H9 (cell line): ENCODE measurements around the gene OOSP3. TPM values are rescaled to one million over a fixed set of nuclear protein-coding genes. Genes with fewer than 3 reads are reported as not detected.
A peak's percentile ranks its signal among the peaks of the same experiment; 100 is the strongest.

ENCODE experiments used
- DNase-seq: peaks from one replicate; pipeline ENCODE4 v3.0.0-alpha.2; 2017
- H2AFZ ChIP-seq: one replicate; pipeline ENCODE4 v1.6.1; 2013; ENCODE audit warnings: mild to moderate bottlenecking, low read length, control low read depth, moderate library complexity
- H2AK5ac ChIP-seq: 2 replicates; pipeline ENCODE4 v1.6.1; 2013; ENCODE audit warnings: low read length, control low read depth, mixed read lengths; ENCODE audit not compliant: insufficient read length
- H2BK120ac ChIP-seq: one replicate; pipeline ENCODE4 v1.6.1; 2013; ENCODE audit warnings: low read depth, mild to moderate bottlenecking, low read length, control low read depth, inconsistent platforms; ENCODE audit not compliant: poor library complexity, severe bottlenecking
- H2BK12ac ChIP-seq: 2 replicates; pipeline ENCODE4 v1.6.1; 2013; ENCODE audit warnings: low read length, control low read depth, mixed read lengths, low read depth; ENCODE audit not compliant: insufficient read length
- H2BK15ac ChIP-seq: 2 replicates; pipeline ENCODE4 v1.6.1; 2013; ENCODE audit warnings: low read depth, low read length, control low read depth
- H2BK20ac ChIP-seq: one replicate; pipeline ENCODE4 v1.6.1; 2013; ENCODE audit warnings: low read depth, mild to moderate bottlenecking, low read length, control low read depth, inconsistent platforms; ENCODE audit not compliant: poor library complexity, severe bottlenecking
- H2BK5ac ChIP-seq: 2 replicates; pipeline ENCODE4 v1.6.1; 2013; ENCODE audit warnings: low read length, control low read depth, mixed read lengths; ENCODE audit not compliant: insufficient read length
- H3K14ac ChIP-seq: 2 replicates; pipeline ENCODE4 v1.6.1; 2013; ENCODE audit warnings: low read length, control low read depth; ENCODE audit not compliant: insufficient read depth
- H3K18ac ChIP-seq: 2 replicates; pipeline ENCODE4 v1.6.1; 2013; ENCODE audit warnings: low read depth, mild to moderate bottlenecking, mixed read lengths, low read length, control low read depth; ENCODE audit not compliant: insufficient read length
- H3K23ac ChIP-seq: 2 replicates; pipeline ENCODE4 v1.6.1; 2013; ENCODE audit warnings: low read length, control low read depth, mixed read lengths, low read depth; ENCODE audit not compliant: insufficient read length
- H3K23me2 ChIP-seq: 2 replicates; pipeline ENCODE4 v1.6.1; 2013; ENCODE audit warnings: low read depth, mild to moderate bottlenecking, mixed read lengths, low read length, control low read depth; ENCODE audit not compliant: insufficient read length, poor library complexity, severe bottlenecking
- H3K27ac ChIP-seq: 2 replicates; pipeline ENCODE4 v1.5.1; 2013; ENCODE audit warnings: low read length, control low read depth, mixed read lengths, low read depth; ENCODE audit not compliant: insufficient read length
- H3K27me3 ChIP-seq: 2 replicates; pipeline ENCODE4 v1.6.1; 2013; ENCODE audit warnings: low read length, control low read depth, inconsistent platforms; ENCODE audit not compliant: insufficient read depth
- H3K4ac ChIP-seq: 2 replicates; pipeline ENCODE4 v1.6.1; 2013; ENCODE audit warnings: low read depth, mild to moderate bottlenecking, control low read depth, inconsistent platforms, low read length, moderate library complexity
- H3K4me1 ChIP-seq: 2 replicates; pipeline ENCODE4 v1.6.1; 2013; ENCODE audit warnings: low read length, control low read depth, inconsistent platforms; ENCODE audit not compliant: insufficient read depth
- H3K4me2 ChIP-seq: 2 replicates; pipeline ENCODE4 v1.6.1; 2013; ENCODE audit warnings: low read length, control low read depth, mixed read lengths; ENCODE audit not compliant: insufficient read length, insufficient read depth
- H3K56ac ChIP-seq: 2 replicates; pipeline ENCODE4 v1.6.1; 2013; ENCODE audit warnings: low read depth, mild to moderate bottlenecking, mixed read lengths, low read length, control low read depth; ENCODE audit not compliant: insufficient read length
- H3K79me1 ChIP-seq: 2 replicates; pipeline ENCODE4 v1.6.1; 2013; ENCODE audit warnings: low read depth, mild to moderate bottlenecking, moderate library complexity, low read length, control low read depth, inconsistent platforms; ENCODE audit not compliant: insufficient read depth, poor library complexity, severe bottlenecking
- H3K79me2 ChIP-seq: 2 replicates; pipeline ENCODE4 v1.6.1; 2013; ENCODE audit warnings: low read length, control low read depth, inconsistent platforms; ENCODE audit not compliant: insufficient read depth
- H3K9ac ChIP-seq: 2 replicates; pipeline ENCODE4 v1.6.1; 2013; ENCODE audit warnings: low read length, control low read depth, mixed read lengths; ENCODE audit not compliant: insufficient read length; ENCODE audit errors: extremely low read depth
- H3K9me3 ChIP-seq: one replicate; pipeline ENCODE4 v1.6.1; 2013; ENCODE audit warnings: low read depth, low read length, inconsistent platforms; ENCODE audit not compliant: control insufficient read depth
- H3T11ph ChIP-seq: one replicate; pipeline ENCODE4 v1.6.1; 2013; ENCODE audit warnings: mild to moderate bottlenecking, low read length, control low read depth, inconsistent platforms
- H4K20me1 ChIP-seq: one replicate; pipeline ENCODE4 v1.6.1; 2013; ENCODE audit not compliant: control insufficient read depth, insufficient read length, insufficient read depth
- H4K5ac ChIP-seq: 2 replicates; pipeline ENCODE4 v1.6.1; 2013; ENCODE audit warnings: low read depth, mild to moderate bottlenecking, mixed read lengths, low read length, control low read depth; ENCODE audit not compliant: insufficient read length
- H4K8ac ChIP-seq: replicated peaks from 2 replicates; pipeline ENCODE4 v1.6.1; 2013; ENCODE audit warnings: low read length, control low read depth, mixed read lengths, low read depth; ENCODE audit not compliant: insufficient read length
- H4K91ac ChIP-seq: 2 replicates; pipeline ENCODE4 v1.6.1; 2013; ENCODE audit warnings: low read depth, mild to moderate bottlenecking, moderate library complexity, mixed read lengths, low read length, control low read depth; ENCODE audit not compliant: insufficient read length
- H3K27ac Mint-ChIP-seq, 3 experiments: 2 replicates in 2 of 3; 3 replicates in 1 of 3; pipeline ENCODE4 v1.8.0; 2020 to 2021; ENCODE audit warnings: mixed read lengths in 3 of 3, mild to moderate bottlenecking in 1 of 3, moderate library complexity in 1 of 3
- H3K27me3 Mint-ChIP-seq: 2 replicates; pipeline ENCODE4 v1.8.0; 2021; ENCODE audit warnings: low read depth, mild to moderate bottlenecking, moderate library complexity, mixed read lengths
- H3K36me3 Mint-ChIP-seq, 3 experiments: 2 replicates in 2 of 3; 3 replicates in 1 of 3; pipeline ENCODE4 v1.8.0; 2020 to 2021; ENCODE audit warnings: low read depth in 3 of 3, mixed read lengths in 3 of 3; ENCODE audit not compliant: insufficient read depth in 1 of 3
- H3K4me1 Mint-ChIP-seq, 2 experiments: 2 replicates each; pipeline ENCODE4 v1.8.0; 2020; ENCODE audit warnings: mixed read lengths in 2 of 2
- H3K4me3 Mint-ChIP-seq, 2 experiments: 2 replicates in 1 of 2; 3 replicates in 1 of 2; pipeline ENCODE4 v1.8.0; 2020 to 2021; ENCODE audit warnings: mild to moderate bottlenecking in 2 of 2, mixed read lengths in 2 of 2, moderate library complexity in 1 of 2
- H3K9me3 Mint-ChIP-seq, 2 experiments: 2 replicates in 1 of 2; 3 replicates in 1 of 2; pipeline ENCODE4 v1.8.0; 2020; ENCODE audit warnings: mild to moderate bottlenecking in 2 of 2, mixed read lengths in 2 of 2, moderate library complexity in 1 of 2
- WGBS: extraction: QIAGEN DNeasy Blood & Tissue Kit; methylation state at CpG from one replicate; pipeline ENCODE4 v1.1.7; 2013; ENCODE audit warnings: missing lambda C conversion rate, low lambda C conversion rate, mixed read lengths; ENCODE audit not compliant: insufficient read length; ENCODE audit errors: extremely low coverage; 5-methylcytosine and 5-hydroxymethylcytosine counted together
- total RNA-seq: library from RNA; stranded (reverse); gene quantifications from 2 replicates; pipeline ENCODE4 v1.2.1, GENCODE V29; 2021
- TF ChIP-seq, protein P1 (sequence below): fragments of 200-600 bp; sonication (generic); conservative IDR thresholded peaks from 3 replicates; pipeline ENCODE4 v1.8.0; 2021; ENCODE audit warnings: antibody characterized with exemption, mild to moderate bottlenecking

The OOSP3 gene
- total RNA-seq, 1 experiment from 2014 or later = not detected

DNA sequence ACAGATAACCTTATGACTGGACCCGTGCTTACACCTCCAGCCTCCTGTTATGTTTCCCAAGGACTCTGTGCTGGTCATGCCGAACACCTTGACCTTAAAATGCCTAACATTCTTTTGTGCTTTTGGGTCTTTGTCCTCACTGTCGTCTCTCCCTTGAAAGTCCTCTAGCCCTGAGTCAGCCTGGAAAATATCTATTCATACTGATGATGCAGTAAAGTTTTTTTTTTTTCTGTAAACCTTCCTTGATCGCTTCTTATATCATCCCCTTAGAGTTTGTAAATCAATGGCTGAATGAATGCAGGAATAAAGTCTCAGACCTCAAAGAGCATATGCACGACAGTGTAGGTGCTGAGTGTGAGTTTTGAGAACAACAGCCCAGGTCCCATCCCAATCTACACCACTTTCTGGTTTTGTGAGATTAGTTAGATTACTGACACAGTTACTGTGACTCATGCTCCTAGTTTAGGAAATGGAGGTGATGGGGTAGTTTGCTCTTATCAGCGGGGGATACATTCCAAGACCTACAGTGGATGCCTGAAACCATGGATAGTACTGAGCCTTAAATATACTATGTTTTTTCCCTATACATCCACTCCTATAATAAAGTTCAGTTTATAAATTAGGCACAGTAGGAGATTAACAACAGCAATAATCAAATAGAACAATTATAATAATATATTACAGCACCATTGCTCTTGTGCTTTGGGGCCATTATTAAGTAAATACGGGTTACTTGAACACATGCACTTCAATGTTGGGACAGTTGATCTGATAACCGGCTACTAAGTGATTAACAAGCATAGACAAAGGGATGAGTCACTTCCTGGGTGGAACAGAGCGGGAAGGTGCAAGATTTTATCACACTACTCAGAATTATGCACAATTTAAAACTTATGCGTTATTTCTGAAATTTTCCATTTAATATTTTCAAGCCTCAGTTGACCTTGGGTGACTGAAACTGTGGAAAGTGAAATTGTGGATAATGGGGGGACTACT, 20.8 kb upstream of the OOSP3 start:
- no peak overlapping the region for H3K4me2 ChIP-seq
- H3K9me3 Mint-ChIP-seq = no peaks in the 10 kb centered on the region

More for the DNA sequence above, 20.8 kb upstream of the OOSP3 start:
- Histone ChIP-seq H4K91ac (no peak overlapping the region), H3K9ac (no peak overlapping the region), H2AFZ (no peak overlapping the region), H2AK5ac (peak overlapping the region; percentile 18), H3K23me2 (no peaks in the 10 kb centered on the region), H2BK15ac (no peak overlapping the region), H4K20me1 (no peaks in the 10 kb centered on the region), H2BK5ac (no peak overlapping the region), H3K79me1 (no peaks in the 10 kb centered on the region), H3K79me2 (no peaks in the 10 kb centered on the region), H4K5ac (no peak overlapping the region), H3K14ac (no peak overlapping the region), H3K4me1 (peaks cover 3% of the 10 kb centered on the region; the same call in 1 of the 2 replicates), H4K8ac (no peak overlapping the region), H3K4ac (no peak overlapping the region), H2BK120ac (no peak overlapping the region), H3K27ac (no peak overlapping the region), H2BK20ac (no peak overlapping the region), H3T11ph (no peak overlapping the region), H3K56ac (no peak overlapping the region), H3K9me3 (no peaks in the 10 kb centered on the region), H3K27me3 (no peaks in the 10 kb centered on the region), H3K23ac (no peak overlapping the region), H2BK12ac (no peak overlapping the region), H3K18ac (no peak overlapping the region)
- peaks cover 8 to 14% of the 10 kb centered on the region in 2 experiments for H3K4me1 Mint-ChIP-seq
- no peak overlapping the region for H3K4me3 Mint-ChIP-seq
- WGBS = no CpG with 5 or more reads among the region's 10 CpGs
- no peaks in the 10 kb centered on the region for H3K27me3 Mint-ChIP-seq
- DNase-seq = no peak
- H3K27ac Mint-ChIP-seq = peak overlapping the region; percentile 1 to 21 (median 19); a peak in 2 of 7 replicates
- H3K36me3 Mint-ChIP-seq = no peaks in the 10 kb centered on the region
- TF ChIP-seq, protein P1, sequence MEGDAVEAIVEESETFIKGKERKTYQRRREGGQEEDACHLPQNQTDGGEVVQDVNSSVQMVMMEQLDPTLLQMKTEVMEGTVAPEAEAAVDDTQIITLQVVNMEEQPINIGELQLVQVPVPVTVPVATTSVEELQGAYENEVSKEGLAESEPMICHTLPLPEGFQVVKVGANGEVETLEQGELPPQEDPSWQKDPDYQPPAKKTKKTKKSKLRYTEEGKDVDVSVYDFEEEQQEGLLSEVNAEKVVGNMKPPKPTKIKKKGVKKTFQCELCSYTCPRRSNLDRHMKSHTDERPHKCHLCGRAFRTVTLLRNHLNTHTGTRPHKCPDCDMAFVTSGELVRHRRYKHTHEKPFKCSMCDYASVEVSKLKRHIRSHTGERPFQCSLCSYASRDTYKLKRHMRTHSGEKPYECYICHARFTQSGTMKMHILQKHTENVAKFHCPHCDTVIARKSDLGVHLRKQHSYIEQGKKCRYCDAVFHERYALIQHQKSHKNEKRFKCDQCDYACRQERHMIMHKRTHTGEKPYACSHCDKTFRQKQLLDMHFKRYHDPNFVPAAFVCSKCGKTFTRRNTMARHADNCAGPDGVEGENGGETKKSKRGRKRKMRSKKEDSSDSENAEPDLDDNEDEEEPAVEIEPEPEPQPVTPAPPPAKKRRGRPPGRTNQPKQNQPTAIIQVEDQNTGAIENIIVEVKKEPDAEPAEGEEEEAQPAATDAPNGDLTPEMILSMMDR = no peak
